Spleen (tissue), 7 donors: ENCODE measurements around the gene GREB1.

ENCODE experiments used
- POLR2A ChIP-seq, 3 donors: fragments of 450-650 bp; IDR thresholded peaks; one replicate each; pipeline ENCODE4 v1.5.1; 2017; ENCODE audit warnings: antibody characterized with exemption in 3 of 3, mild to moderate bottlenecking in 1 of 3
- POLR2AphosphoS5 ChIP-seq, 3 donors: sonication (generic); formaldehyde crosslinking; IDR thresholded peaks; one replicate each; pipeline ENCODE4 v1.5.1; 2017; ENCODE audit warnings: antibody characterized with exemption in 3 of 3
- TF ChIP-seq, protein P1 (sequence below), 11 experiments: fragments of 200-600 bp in 7 of 11; fragments of 450-650 bp in 4 of 11; sonication (generic) in 4 of 11; IDR thresholded peaks in 8 of 11; conservative IDR thresholded peaks in 3 of 11; 1 replicate in 7 of 11; 2 replicates in 4 of 11; pipeline versions ENCODE4 v1.4.0 to v1.8.0; 2016 to 2021; ENCODE audit warnings: antibody characterized with exemption in 11 of 11, inconsistent platforms in 4 of 11, mild to moderate bottlenecking in 1 of 11
- donor health status: DM: no; HTN: no; CAD: no; lungs with moderate emphysema.
- donor health status: DM: no; HTN: no; CAD: no.
- donor health status: DM: no; HTN: no; CAD: no.

DNA sequence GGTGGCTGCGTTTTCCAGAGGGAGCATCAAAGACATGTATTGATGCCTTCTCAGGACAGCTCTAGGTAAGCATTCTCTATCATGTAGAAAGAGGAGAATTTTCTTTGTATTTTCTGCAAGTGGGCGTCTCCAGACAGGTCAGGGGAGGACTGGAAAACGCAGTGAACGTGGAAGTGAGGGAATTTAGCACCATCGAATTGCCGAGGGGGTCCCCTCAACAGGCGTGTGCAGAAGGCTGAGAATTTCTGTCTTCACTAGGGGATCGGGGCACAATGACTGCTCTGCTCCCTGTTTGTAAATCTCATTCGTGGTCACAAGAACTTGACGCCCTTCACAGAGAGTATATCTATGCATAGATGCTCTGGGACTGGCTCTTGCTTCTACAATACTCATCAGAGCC, 141.1 kb downstream of the GREB1 start:
- no peak for TF ChIP-seq POLR2A (IDR thresholded peaks at IDR 0.05)
- no peak for TF ChIP-seq POLR2AphosphoS5 (IDR thresholded peaks at IDR 0.05)
- TF ChIP-seq, protein P1, sequence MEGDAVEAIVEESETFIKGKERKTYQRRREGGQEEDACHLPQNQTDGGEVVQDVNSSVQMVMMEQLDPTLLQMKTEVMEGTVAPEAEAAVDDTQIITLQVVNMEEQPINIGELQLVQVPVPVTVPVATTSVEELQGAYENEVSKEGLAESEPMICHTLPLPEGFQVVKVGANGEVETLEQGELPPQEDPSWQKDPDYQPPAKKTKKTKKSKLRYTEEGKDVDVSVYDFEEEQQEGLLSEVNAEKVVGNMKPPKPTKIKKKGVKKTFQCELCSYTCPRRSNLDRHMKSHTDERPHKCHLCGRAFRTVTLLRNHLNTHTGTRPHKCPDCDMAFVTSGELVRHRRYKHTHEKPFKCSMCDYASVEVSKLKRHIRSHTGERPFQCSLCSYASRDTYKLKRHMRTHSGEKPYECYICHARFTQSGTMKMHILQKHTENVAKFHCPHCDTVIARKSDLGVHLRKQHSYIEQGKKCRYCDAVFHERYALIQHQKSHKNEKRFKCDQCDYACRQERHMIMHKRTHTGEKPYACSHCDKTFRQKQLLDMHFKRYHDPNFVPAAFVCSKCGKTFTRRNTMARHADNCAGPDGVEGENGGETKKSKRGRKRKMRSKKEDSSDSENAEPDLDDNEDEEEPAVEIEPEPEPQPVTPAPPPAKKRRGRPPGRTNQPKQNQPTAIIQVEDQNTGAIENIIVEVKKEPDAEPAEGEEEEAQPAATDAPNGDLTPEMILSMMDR (IDR thresholded peaks at IDR 0.05 in 8 of 11, conservative IDR thresholded peaks at IDR 0.05 in 3 of 11), result no peak
